Raji (cell line): Measurements from ENCODE around the gene ZNF764.

Experiments used
- POLR2A ChIP-seq: IDR thresholded peaks from 2 replicates; pipeline ENCODE4 v1.6.1; 2011; ENCODE audit warnings: low read depth, low read length, control low read depth; ENCODE audit not compliant: insufficient read depth

ZNF764 gene

DNA sequence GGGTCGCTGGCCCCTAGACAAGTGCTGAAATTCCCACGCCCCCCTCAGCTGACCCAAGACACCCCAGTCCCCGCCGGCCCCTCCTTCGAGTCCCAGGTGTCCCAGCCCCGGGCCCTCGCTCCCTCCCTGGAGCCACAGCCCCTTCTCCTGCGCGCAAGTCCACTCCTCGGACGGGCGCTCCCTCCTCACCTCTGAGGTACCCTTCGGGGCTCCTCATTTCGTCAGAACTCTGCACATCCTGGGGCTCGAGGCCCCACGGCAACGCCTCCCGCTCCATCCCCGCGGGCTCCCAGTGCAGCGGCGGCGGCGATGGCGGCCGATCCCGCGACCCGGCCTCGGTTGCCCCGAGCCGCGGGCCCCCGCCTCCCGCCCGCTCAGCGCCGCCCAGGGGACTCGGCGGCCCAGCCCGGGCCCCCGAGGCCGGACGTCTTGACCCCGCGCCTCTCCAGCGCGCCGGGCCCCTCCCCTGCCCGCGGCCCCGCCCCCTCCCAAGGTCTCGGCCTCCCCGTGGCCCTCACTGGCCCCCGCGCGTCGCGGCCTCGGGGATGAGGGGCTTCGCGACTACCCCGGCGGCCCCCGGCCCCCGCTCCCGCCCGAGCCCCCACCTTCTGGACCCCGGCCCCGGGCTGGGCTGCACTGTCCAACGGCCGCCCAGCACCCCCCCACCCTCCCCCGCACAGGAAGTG, 31.9 kb downstream of the ZNF764 start, which contains the start of gene ZNF768:
Gene ZNF768 (minus strand): TSS at position 430 of the 686 bp plus-strand sequence. CDS start 153 bp downstream, at position 277.
- peak; percentile 56; the same call in 1 of the 2 replicates for TF ChIP-seq POLR2A

GRCh38 chr16:30525844-30526136, 32.4 kb downstream of the ZNF764 start:
- no peak for TF ChIP-seq POLR2A

DNA sequence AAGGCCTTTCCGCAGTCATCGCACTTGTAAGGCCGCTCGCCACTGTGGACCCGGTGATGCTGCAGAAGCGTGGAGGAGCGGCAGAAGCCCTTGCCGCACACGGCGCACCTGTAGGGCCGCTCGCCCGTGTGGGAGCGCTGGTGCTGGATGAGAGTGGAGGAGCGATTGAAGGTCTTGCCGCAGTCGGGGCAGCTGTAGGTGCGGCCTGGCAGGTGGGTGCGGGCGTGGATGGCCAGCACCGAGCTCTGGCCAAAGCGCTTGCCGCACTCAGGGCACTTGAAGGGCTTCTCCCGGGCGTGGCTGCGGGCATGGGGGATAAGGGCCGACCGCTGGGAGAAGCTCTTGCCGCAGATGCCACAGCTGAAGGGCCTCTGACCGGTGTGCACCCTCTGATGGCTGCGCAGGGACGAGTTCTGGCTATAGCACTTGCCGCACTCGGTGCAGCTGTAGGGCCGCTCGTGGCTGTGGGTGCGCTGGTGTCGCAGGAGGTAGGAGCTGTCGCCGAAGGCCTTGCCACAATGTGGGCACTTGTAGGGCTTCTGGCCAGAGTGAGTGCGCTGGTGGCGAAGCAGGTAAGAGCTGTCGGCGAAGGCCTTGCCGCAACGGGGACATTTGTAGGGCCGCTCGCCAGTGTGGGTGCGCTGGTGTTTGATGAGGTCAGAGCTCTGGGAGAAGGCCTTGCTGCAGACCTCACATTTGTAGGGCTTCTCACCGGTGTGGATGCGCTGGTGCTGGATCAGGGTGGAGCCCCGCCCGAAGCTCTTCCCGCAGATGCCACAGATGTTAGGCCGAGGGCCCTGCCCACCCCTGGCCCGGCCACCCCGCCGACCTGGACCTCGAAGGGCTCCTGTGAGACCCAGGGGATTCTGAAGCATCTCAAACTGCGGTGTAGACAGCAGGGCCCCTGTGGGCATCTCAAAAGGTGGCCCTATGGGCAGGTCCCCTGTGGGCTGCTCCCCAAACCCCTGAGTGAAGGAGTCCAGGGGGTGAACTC, 33.3 kb downstream of the ZNF764 start:
- TF ChIP-seq POLR2A: peak; percentile 19; the same call in 1 of the 2 replicates

GRCh38 chr16:30523768-30524574, 34.2 kb downstream of the ZNF764 start:
- TF ChIP-seq POLR2A: no peak

- TF ChIP-seq POLR2A: no peak
Measured at GRCh38 chr16:30521873-30522641, 36.1 kb downstream of the ZNF764 start.

DNA sequence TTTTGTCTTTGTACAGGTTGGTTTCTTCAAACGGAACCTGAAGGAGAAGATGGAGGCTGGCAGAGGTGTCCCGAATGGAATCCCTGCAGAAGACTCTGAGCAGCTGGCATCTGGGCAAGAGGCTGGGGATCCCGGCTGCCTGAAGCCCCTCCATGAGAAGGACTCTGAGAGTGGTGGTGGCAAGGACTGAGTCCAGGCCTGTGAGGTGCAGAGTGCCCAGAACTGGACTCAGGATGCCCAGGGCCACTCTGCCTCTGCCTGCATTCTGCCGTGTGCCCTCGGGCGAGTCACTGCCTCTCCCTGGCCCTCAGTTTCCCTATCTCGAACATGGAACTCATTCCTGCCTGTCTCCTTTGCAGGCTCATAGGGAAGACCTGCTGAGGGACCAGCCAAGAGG, 36.7 kb downstream of the ZNF764 start:
- TF ChIP-seq POLR2A: no peak

DNA sequence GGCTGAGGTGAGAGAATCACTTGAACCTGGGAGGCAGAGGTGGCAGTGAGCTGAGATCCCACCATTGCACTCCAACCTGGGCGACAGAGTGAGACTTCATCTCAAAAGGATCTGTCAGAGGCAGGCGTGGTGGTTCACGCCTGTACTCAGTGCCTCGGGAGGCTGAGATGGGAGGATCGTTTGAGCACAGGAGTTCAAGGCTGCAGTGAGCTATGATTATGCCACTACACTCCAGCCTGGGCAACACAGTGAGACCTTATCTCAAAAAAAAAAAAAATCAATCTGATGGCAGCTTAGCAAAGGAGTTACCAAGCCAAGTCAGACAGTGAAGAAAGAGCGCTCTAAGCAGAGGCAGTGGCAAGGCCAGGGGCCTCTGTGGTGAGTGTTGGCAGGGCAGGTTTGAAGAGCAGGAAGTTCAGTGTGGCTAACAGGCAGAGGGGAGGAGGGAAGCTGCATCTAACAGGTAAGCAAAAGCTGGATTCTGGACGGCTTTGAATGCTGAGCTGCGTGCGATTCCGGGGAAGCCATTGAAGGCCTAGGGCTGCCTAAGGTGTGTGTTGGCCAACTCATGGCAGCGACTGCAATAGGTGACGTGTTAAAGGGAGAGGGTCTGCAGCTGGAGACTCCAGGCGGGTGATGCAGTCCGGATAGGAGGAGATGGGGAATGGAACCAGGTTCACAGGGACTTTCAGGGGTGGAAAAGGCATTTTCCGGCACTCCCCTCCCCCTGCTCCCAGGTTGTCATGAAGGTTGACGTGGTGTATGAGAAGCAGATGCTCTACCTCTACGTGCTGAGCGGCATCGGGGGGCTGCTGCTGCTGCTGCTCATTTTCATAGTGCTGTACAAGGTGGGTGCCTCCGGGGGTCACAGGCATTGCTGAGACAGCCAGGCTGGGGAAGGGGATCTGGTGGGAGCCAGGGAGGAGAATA, 38.8 kb downstream of the ZNF764 start:
- no peak for TF ChIP-seq POLR2A

- no peak for TF ChIP-seq POLR2A
Measured at GRCh38 chr16:30518552-30518951, 39.6 kb downstream of the ZNF764 start.

DNA sequence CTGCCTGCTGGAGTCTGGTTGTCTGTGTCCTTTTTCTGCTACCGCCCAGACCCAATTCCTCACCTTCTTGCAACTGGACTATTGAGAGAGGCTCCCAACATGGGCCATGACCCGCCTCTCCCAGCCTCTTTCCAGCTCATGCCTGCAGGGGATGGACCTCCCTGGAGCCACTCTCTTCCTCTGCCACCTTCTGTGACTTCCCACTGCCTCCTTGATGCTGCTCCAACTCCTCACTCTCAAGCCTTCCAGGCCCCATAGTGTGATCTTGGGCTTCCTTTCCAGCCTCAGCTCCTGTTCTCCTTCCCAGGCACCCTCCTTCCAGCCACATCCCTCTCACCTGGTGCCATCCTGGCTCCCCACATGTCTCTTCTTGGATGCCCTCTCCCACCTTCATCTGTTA, 42.9 kb downstream of the ZNF764 start:
- no peak for TF ChIP-seq POLR2A

- no peak for TF ChIP-seq POLR2A
Measured at GRCh38 chr16:30511509-30511908, 46.7 kb downstream of the ZNF764 start.

DNA sequence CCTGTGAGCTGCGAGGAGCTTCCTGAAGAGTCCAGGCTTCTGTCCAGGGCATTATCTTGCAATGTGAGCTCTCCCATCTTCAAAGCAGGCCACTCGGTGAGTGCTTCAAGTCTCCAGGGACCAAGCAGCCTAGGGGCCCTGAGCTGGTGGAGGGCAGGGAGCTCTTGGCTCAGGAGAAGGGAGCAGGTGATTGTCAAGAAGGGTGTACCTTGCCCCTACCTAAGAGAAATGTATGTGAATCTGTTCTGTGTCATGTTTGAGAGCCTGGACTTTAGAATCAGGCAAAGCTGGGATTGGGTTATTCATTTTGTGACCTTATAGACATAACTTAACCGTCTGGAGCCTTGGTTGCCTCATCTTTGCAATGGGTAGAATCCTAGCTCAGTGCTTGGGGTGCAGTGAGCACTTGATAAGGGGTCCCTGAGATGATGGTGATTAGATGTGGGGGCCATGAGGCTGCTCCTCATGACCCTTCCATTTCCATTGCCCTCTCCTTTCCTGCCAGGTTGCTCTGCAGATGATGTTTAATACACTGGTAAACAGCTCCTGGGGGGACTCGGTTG, 47.7 kb downstream of the ZNF764 start:
- TF ChIP-seq POLR2A: no peak

GRCh38 chr16:30509081-30509765, 49.0 kb downstream of the ZNF764 start:
- TF ChIP-seq POLR2A: no peak
